GM12878 (cell line): Measurements from ENCODE around the gene NAV3. TPM values are rescaled to one million over a fixed set of nuclear protein-coding genes. Genes with fewer than 3 reads are reported as not detected.
A peak's percentile ranks its signal among the peaks of the same experiment; 100 is the strongest.

ENCODE experiments used
- ATAC-seq: fragments of 200-7000 bp; cut with Tn5 transposase; 3 replicates; pipeline ENCODE4 v1.9.1; 2020; ENCODE audit warnings: mild to moderate bottlenecking, moderate library complexity
- BruUV-seq: library from RNA; stranded (reverse); fragments of 400-500 nt; replicated peaks from 2 replicates; lab custom pipeline; 2021; lab: Mats Ljungman, UMichigan
- CTCF ChIA-PET: fragments of 300-600 bp; sonication (Branson Sonifier 250); formaldehyde crosslinking; extraction: SDS; loops from one replicate; lab custom pipeline; 2021; ENCODE audit warnings: inconsistent platforms; lab: Yijun Ruan, JAX
- POLR2A ChIA-PET: fragments of 350-600 bp; formaldehyde crosslinking; extraction: SDS; loops from one replicate; lab custom pipeline; 2021; ENCODE audit warnings: inconsistent platforms; lab: Charles Lee
- RAD21 ChIA-PET: fragments of 300-600 bp; sonication (Branson Sonifier 250); formaldehyde crosslinking; loops from one replicate; lab custom pipeline; 2023; ENCODE audit warnings: antibody characterized with exemption; ENCODE audit not compliant: unreplicated experiment; lab: Charles Lee
- SMC1A ChIA-PET: fragments of 300-600 bp; sonication (Branson Sonifier 250); formaldehyde crosslinking; loops from one replicate; lab custom pipeline; 2023; ENCODE audit not compliant: unreplicated experiment, uncharacterized antibody; lab: Charles Lee
- DNase-seq: peaks from one replicate; pipeline ENCODE4 v3.0.0-alpha.2; 2011; ENCODE audit warnings: low read depth, low spot score
- FAIRE-seq: peaks from 3 replicates; lab custom pipeline; 2011; peaks lifted over from hg19 to GRCh38; lab: Jason Lieb, UNC
- H2AFZ ChIP-seq: 2 replicates; pipeline ENCODE4 v1.6.0; 2011; ENCODE audit warnings: low read depth, low read length, control low read depth; ENCODE audit not compliant: control insufficient read depth
- H3K27ac ChIP-seq: 2 replicates; pipeline ENCODE4 v1.5.1; 2011; ENCODE audit warnings: control low read depth; ENCODE audit not compliant: control insufficient read depth, insufficient read depth
- H3K27me3 ChIP-seq, 2 experiments: replicated peaks in 1 of 2; 2 replicates each; pipeline versions ENCODE4 v1.6.0 to v1.6.1; 2011; ENCODE audit warnings: low read length in 1 of 2; ENCODE audit not compliant: control insufficient read depth in 2 of 2, insufficient read depth in 2 of 2
- H3K36me3 ChIP-seq, 2 experiments: 2 replicates each; pipeline ENCODE4 v1.5.1; 2011; ENCODE audit warnings: low read length in 1 of 2; ENCODE audit not compliant: control insufficient read depth in 2 of 2, insufficient read depth in 2 of 2
- H3K4me1 ChIP-seq: 2 replicates; pipeline ENCODE4 v1.6.1; 2011; ENCODE audit warnings: mild to moderate bottlenecking, low read length, moderate library complexity, mixed read lengths; ENCODE audit not compliant: control insufficient read depth, insufficient read depth
- H3K4me2 ChIP-seq: 2 replicates; pipeline ENCODE4 v1.6.0; 2011; ENCODE audit warnings: control low read depth; ENCODE audit not compliant: control insufficient read depth, insufficient read depth
- H3K4me3 ChIP-seq: fragments of 200-600 bp; sonication (generic); 2 replicates; pipeline ENCODE4 v1.5.1; 2016
- H3K79me2 ChIP-seq: 2 replicates; pipeline ENCODE4 v1.6.0; 2011; ENCODE audit warnings: low read length; ENCODE audit not compliant: control insufficient read depth, insufficient read depth
- H3K9ac ChIP-seq: 2 replicates; pipeline ENCODE4 v1.8.0; 2011; ENCODE audit warnings: low read length, control low read depth, mixed read lengths; ENCODE audit not compliant: control insufficient read depth, insufficient read depth
- H3K9me3 ChIP-seq: replicated peaks from 3 replicates; pipeline ENCODE4 v1.5.1; 2011; ENCODE audit warnings: mild to moderate bottlenecking, low read length; ENCODE audit not compliant: control insufficient read depth, insufficient read depth
- H4K20me1 ChIP-seq: 2 replicates; pipeline ENCODE4 v1.6.0; 2011; ENCODE audit not compliant: control insufficient read depth, insufficient read depth
- HCFC1 ChIP-seq: fragments of 150-350 bp; IDR thresholded peaks from 2 replicates; pipeline ENCODE4 v1.6.1; 2014; ENCODE audit warnings: low read length
- NFYA ChIP-seq: IDR thresholded peaks from 2 replicates; pipeline ENCODE4 v1.6.1; 2011; ENCODE audit warnings: low read depth, mild to moderate bottlenecking, low read length, improper control_type of control experiment, borderline replicate concordance
- SPI1 ChIP-seq: IDR thresholded peaks from 2 replicates; pipeline ENCODE4 v1.6.1; 2011; ENCODE audit warnings: low read depth, mild to moderate bottlenecking, low read length, moderate library complexity, borderline replicate concordance; ENCODE audit not compliant: insufficient read depth
- TCF12 ChIP-seq: IDR thresholded peaks from 2 replicates; pipeline ENCODE4 v1.6.1; 2011; ENCODE audit warnings: low read depth, mild to moderate bottlenecking, low read length
- WGBS: methylation state at CpG from one replicate; pipeline ENCODE4 v1.1.6; 2016; ENCODE audit warnings: low lambda C conversion rate; ENCODE audit not compliant: insufficient replicate concordance, insufficient coverage; ENCODE audit errors: missing lambda C conversion rate; 5-methylcytosine and 5-hydroxymethylcytosine counted together
- in situ Hi-C: fragments of 300-500 bp; cut with MboI; formaldehyde crosslinking; loops from 9 replicates; pipeline ENCODE4 v1.14.3; 2018; ENCODE audit warnings: mixed read lengths
- intact Hi-C: fragments of 100-400 bp; cut with micrococcal nuclease; formaldehyde crosslinking; loops from one replicate; pipeline ENCODE4 v1.14.2; 2022; ENCODE audit not compliant: unreplicated experiment
- polyA plus RNA-seq, 11 experiments: library from polyadenylated mRNA; depleted of rRNA in 4 of 11; unstranded in 6 of 11; stranded (reverse) in 5 of 11; fragments of >200 nt; fragmentation: Nextera tagmentation in 4 of 11; fragmentation: Illumina TruSeq in 1 of 11; extraction: Ambion mirVana in 4 of 11; extraction: Trizol in 1 of 11; gene quantifications; 1 replicate in 1 of 11; 2 replicates in 10 of 11; pipeline versions ENCODE4 v1.2.1 to v1.2.3, GENCODE V29; 2011 to 2016; ENCODE audit warnings: inconsistent platforms in 2 of 11, missing spikeins in 2 of 11, low read depth in 1 of 11
- total RNA-seq, 4 experiments: library from RNA; depleted of rRNA in 3 of 4; stranded (reverse); fragments of >200 nt in 3 of 4; fragmentation: Illumina TruSeq in 1 of 4; extraction: Trizol in 1 of 4; gene quantifications; 2 replicates each; pipeline versions ENCODE4 v1.2.1 to v1.2.3, GENCODE V29; 2013 to 2021
- TF ChIP-seq, protein P1 (sequence below): fragments of 450-650 bp; IDR thresholded peaks from 2 replicates; pipeline ENCODE4 v1.6.1; 2016; ENCODE audit warnings: mild to moderate bottlenecking, moderate library complexity, borderline replicate concordance
- TF ChIP-seq, protein P2 (sequence below): fragments of 450-650 bp; conservative IDR thresholded peaks from 2 replicates; pipeline ENCODE4 v1.6.1; 2017; ENCODE audit warnings: mild to moderate bottlenecking, moderate library complexity

The NAV3 gene
- total and polyA plus RNA-seq, 10 of the 15 experiments (the other 5 are each of a cell fraction or from before 2014, with no cell fraction given), result 0.05 to 0.51 (median 0.22) TPM; not detected in 1

DNA sequence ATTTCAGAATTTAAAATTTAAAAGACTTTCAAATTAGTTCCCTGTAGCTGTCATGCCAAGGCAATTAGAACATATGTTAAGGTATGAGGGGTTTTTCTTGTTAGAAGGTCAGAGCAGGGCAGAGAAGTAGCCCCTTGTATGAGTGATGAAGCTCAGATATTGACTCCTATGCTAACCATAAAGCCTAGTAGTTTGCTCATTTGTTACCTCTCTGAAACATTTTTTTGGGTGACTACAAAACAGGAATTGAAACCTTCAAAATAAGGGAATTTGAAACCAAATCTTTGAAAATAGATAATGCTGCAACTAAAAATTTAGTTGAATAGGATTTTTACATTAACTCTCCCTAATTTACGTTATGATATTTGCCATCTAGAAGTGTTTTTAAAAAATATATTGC is 333.5 kb downstream of the NAV3 start:
- ChIA-PET RAD21 (no interaction called here), SMC1A (interaction anchor here (0.7 kb wide), 1 partner anchor 26 kb away, joined by 3 read pairs; no protein-coding TSS in a partner anchor), POLR2A (no interaction called here), CTCF (interaction anchor here (2.4 kb wide), 1 partner anchor 17 kb away, joined by 7 read pairs; no protein-coding TSS in a partner anchor)
- in situ Hi-C loops (no loop called here), intact Hi-C loops (no loop called here)
- Histone ChIP-seq H3K4me3 (no peak overlapping the region), H3K9ac (no peak overlapping the region), H3K36me3 (no peaks in the 10 kb centered on the region), H4K20me1 (no peaks in the 10 kb centered on the region), H2AFZ (no peak overlapping the region), H3K9me3 (no peaks in the 10 kb centered on the region), H3K27me3 (no peaks in the 10 kb centered on the region), H3K27ac (no peak overlapping the region), H3K79me2 (no peaks in the 10 kb centered on the region), H3K4me2 (no peak overlapping the region), H3K4me1 (no peaks in the 10 kb centered on the region)
- ATAC-seq (peak; percentile 32; the same call in 1 of the 3 replicates), DNase-seq (no peak), FAIRE-seq (no peak)
- no TSS peak for BruUV-seq
- 32% methylated on average over 1 of the region's 1 CpG for WGBS
- no peak for TF ChIP-seq HCFC1
- peak; percentile 35; the same call in 1 of the 2 replicates for TF ChIP-seq SPI1

DNA sequence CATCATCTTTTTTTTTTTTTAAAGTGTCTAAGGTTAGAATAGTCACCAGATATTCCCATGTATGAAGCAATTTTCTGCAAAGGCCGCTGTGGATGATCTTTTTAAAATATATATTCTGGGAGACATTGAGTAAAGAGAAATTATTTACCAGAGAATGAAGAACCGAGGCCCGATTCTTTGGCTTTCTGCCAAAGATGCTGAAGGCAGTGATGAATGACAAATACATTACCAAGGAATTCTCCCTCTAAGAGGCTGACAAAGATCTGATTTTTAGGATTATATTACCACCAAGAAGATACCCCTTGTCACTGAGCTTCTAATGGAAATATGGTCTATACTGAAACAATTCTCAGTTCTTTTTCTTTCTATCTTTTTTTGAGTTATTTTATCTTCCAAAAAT is 336.8 kb downstream of the NAV3 start:
- FAIRE-seq (no peak), ATAC-seq (no peak), DNase-seq (no peak)
- no TSS peak for BruUV-seq
- H3K27me3 ChIP-seq, result no peaks in the 10 kb centered on the region
- H3K4me2 ChIP-seq, result no peak overlapping the region
- intact Hi-C loops (no loop called here), in situ Hi-C loops (no loop called here)
- no peak overlapping the region for H3K9ac ChIP-seq
- no peaks in the 10 kb centered on the region for H3K4me1 ChIP-seq
- H4K20me1 ChIP-seq, result no peaks in the 10 kb centered on the region
- no peak overlapping the region for H2AFZ ChIP-seq
- no peaks in the 10 kb centered on the region for H3K36me3 ChIP-seq
- H3K9me3 ChIP-seq, result no peaks in the 10 kb centered on the region
- SMC1A ChIA-PET, result interaction anchor here (0.6 to 1.0 kb wide), 2 partner anchors 11 kb away, joined by 3 read pairs; no protein-coding TSS in a partner anchor
- POLR2A ChIA-PET, result no interaction called here
- no peaks in the 10 kb centered on the region for H3K79me2 ChIP-seq
- no peak overlapping the region for H3K27ac ChIP-seq
- RAD21 ChIA-PET, result no interaction called here
- WGBS, result 27% methylated on average over 3 of the region's 3 CpGs
- CTCF ChIA-PET, result interaction anchor here (1.1 to 2.3 kb wide), 2 partner anchors 12 to 22 kb away, joined by 4 to 8 read pairs; no protein-coding TSS in a partner anchor
- no peak overlapping the region for H3K4me3 ChIP-seq
- TF ChIP-seq, protein P1, sequence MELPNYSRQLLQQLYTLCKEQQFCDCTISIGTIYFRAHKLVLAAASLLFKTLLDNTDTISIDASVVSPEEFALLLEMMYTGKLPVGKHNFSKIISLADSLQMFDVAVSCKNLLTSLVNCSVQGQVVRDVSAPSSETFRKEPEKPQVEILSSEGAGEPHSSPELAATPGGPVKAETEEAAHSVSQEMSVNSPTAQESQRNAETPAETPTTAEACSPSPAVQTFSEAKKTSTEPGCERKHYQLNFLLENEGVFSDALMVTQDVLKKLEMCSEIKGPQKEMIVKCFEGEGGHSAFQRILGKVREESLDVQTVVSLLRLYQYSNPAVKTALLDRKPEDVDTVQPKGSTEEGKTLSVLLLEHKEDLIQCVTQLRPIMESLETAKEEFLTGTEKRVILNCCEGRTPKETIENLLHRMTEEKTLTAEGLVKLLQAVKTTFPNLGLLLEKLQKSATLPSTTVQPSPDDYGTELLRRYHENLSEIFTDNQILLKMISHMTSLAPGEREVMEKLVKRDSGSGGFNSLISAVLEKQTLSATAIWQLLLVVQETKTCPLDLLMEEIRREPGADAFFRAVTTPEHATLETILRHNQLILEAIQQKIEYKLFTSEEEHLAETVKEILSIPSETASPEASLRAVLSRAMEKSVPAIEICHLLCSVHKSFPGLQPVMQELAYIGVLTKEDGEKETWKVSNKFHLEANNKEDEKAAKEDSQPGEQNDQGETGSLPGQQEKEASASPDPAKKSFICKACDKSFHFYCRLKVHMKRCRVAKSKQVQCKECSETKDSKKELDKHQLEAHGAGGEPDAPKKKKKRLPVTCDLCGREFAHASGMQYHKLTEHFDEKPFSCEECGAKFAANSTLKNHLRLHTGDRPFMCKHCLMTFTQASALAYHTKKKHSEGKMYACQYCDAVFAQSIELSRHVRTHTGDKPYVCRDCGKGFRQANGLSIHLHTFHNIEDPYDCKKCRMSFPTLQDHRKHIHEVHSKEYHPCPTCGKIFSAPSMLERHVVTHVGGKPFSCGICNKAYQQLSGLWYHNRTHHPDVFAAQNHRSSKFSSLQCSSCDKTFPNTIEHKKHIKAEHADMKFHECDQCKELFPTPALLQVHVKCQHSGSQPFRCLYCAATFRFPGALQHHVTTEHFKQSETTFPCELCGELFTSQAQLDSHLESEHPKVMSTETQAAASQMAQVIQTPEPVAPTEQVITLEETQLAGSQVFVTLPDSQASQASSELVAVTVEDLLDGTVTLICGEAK, result no peak
- no peak for TF ChIP-seq TCF12
- TF ChIP-seq NFYA, result no peak
- TF ChIP-seq, protein P2, sequence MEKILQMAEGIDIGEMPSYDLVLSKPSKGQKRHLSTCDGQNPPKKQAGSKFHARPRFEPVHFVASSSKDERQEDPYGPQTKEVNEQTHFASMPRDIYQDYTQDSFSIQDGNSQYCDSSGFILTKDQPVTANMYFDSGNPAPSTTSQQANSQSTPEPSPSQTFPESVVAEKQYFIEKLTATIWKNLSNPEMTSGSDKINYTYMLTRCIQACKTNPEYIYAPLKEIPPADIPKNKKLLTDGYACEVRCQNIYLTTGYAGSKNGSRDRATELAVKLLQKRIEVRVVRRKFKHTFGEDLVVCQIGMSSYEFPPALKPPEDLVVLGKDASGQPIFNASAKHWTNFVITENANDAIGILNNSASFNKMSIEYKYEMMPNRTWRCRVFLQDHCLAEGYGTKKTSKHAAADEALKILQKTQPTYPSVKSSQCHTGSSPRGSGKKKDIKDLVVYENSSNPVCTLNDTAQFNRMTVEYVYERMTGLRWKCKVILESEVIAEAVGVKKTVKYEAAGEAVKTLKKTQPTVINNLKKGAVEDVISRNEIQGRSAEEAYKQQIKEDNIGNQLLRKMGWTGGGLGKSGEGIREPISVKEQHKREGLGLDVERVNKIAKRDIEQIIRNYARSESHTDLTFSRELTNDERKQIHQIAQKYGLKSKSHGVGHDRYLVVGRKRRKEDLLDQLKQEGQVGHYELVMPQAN, result no peak
